Amniotic stem cell (primary cell): Measurements from ENCODE around the gene CSTF2T.
"Not testable (repeated sequence)": the region's sequence is repeated elsewhere in the genome, so short reads cannot be mapped to it uniquely, and the experiment has no call there.

ENCODE experiments used
- DNase-seq: peaks from one replicate; lab custom pipeline; 2025; lab: John Stamatoyannopoulos, UW

Gene CSTF2T

DNA sequence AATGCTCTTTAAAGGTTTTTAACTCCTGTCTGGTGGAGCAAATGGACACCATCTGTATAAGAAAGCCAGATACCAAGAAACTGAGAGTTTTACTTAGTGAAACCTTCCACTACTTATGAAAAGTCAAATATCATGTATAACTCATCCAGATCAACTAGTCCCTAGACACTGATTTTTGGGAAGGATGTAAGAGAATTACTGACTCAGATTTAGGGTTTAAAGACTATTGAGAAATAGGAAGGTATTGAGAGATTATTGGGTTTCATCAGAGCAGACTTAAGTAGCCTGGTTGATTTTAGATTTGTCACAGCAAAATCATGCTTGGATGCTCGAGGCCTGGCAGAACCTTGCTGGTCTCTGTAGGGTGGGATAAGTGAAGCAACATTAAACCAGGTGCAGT, 3.1 kb downstream of the CSTF2T start:
- DNase-seq, result no peak

DNA sequence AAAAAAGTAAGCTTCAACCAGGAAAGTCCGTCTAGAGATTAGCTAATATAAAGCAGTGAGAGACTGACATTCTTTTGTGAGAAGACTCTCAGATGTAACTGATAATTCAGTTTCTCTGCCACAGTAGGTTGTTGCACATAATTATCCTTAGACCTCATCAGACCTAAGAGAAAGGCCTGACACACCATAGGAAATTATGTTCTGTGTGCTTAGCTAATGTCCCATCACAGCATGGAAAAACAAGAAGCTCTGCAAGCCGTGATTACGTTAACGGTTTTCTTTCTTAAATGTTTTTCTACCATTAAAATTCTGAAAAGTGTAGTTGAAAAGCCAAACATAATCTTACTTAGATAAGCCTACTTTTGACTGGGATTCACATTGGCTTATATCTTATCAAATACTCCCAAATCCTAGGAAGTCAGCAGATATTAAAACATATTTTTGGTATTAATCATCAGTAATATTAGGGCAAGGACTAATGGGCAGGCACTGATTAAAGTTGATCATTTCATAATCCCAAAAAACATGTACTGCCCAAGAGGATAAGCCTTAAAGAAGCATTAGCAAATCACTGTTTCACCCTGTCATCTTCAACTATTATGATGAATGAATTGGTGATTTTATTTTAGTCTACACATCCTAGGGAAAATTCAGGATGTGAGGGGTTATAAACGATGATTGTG, 5.2 kb downstream of the CSTF2T start:
- DNase-seq, result no peak

DNA sequence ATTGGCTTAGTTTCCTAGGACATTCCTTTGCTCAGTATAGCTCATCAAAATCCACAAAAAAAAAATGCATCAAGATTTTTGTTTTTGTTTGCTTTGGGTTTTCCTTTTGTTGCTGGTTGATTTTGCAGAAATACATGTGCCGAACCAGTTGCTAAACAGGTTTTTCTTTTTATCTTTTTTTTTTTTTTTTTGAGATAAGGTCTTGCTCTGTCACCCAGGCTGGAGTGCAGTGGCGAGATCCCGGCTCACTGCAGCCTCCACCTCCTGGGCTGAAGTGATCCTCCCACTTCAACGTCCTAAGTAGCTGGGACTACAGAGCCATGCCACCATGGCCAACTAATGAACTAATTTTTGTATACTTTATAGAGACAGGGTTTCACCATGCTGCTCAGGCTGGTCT, 8.3 kb downstream of the CSTF2T start:
- no peak for DNase-seq

DNA sequence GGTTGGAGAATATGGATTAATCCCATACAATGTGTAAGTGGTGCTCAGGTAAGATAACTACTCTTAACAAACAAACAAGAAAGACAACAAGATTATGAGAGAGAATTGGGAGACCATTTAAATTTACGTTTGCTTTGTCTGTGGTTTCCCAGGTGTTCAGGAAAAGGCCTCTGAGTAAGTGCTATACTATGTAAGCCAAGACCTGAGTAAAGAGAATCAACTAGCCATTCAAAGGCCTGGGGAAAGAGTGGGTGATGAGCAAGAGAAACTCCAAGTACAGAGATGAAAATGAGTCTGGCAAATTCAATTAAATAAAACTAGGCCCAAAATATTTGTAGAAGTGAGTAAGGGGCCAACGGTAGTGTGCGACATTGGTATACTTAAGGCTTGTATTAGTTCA, 9.9 kb downstream of the CSTF2T start:
- DNase-seq, result no peak

DNA sequence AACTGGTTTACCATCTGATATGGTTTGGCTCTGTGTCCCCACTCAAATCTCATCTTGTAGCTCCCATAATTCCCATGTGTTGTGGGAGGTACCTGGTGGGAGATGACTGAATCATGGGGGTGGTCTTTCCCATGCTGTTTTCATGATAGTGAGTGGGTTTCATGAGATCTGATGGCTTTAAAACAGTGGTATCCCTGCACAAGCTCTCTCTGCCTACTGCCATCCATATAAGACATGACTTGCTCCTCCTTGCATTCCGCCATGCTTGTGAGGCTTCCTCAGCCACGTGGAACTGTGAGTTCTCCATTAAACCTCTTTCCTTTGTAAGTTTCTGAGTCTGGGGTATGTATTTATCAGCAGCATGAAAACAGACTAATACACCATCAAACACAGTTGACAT, 10.6 kb downstream of the CSTF2T start:
- DNase-seq, result not testable (repeated sequence)

DNA sequence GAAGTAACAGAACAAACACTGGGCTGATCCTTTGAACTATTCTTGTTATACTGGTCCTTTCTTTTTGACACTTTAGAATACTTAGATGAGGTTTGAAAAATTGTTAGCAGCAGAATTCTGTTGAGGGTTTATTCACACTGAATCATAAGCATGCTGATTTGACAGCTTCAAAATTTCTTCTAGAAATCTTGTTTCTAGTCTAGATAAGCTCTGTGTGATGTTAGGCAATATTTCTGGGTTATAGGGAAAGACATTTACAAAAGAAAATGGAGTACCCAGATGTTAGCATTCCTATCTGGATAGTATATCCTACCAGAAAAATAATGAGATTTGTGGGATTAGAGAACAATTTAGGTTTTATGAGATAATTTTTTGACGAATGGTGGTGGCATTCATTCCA, 12.1 kb downstream of the CSTF2T start:
- DNase-seq, result no peak

DNA sequence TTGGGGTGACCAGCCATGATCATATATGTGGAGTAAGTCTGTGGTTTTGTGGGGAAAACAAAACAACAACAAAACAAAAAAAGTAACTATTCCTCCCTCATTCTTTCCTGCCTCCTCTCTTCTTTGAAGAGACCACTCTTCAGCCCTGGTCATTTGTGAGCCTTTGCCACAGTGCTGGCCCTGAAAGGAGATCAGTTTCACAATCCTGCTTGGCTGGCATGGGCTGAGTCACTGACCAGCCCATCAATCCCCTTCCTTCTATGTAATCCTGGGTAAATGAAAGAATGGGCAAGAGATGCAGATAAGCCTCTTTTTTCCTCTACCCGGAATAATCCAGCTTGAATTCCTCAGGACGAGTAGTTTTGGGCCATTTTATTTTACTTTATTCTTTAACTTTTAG, 13.6 kb downstream of the CSTF2T start:
- DNase-seq, result no peak

DNA sequence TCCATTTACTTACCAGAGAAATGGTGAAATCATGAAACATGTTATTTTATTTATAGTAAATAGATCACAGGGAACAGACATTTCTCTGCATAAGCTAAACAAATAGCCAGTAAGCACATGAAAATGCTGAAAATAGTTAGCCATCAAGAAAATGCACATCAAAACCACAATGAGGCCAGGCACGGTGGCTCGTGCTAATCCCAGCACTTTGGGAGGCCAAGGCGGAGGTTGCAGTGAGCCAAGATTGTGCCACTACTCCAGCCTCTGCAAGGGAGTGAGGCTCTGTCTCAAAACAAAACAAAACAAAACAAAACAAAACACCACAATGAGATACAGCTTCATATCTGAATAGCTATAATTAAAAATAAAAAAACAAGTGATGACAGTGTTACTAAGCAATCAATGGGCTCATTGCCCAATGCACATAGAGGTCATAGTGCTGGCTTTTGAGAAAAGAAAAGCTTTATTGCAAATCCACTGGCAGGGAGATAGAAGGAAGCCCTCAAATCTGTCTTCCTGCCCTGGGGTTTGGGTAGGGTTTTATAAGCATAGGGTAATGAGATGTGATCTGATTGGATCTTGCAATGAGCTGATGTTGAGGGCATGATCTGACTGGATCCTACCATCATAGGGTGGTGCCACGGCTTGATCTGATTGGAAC, 16.2 kb downstream of the CSTF2T start:
- DNase-seq, result no peak

DNA sequence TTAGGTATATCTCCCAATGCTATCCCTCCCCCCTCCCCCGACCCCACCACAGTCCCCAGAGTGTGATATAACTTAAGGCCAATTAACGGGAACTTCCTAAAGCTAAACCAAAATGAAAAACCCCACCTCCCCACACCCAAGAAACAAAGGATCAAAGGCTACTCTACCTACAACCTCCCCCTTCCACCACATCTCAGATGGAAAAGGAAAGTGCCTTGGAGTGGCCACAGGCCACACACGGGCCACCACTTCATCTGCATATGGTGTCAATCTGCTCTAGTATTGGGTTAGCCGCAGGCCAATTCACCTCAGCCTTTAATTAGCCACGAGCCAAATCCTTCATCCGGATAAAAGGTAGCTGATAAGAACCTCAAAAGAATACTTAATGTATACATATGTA, 19.6 kb downstream of the CSTF2T start:
- no peak for DNase-seq

DNA sequence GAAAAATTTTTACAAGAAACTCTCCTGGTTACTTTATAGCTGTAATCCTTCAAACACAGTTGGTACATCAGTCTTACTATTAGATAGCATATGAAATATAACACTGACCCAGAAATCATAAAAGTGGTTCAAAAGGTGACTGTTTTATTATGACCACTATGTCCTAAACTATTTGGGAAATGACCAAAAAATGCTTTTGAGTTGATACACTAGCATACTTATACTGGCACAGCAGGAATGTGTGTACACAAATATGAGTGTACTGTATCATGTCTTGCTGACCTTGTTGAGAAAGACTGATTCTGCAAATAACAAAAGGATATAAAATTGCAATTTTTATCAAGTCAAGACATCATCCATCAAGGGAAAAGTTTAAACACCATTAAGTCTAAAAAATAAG, 24.3 kb downstream of the CSTF2T start:
- DNase-seq, result no peak

DNA sequence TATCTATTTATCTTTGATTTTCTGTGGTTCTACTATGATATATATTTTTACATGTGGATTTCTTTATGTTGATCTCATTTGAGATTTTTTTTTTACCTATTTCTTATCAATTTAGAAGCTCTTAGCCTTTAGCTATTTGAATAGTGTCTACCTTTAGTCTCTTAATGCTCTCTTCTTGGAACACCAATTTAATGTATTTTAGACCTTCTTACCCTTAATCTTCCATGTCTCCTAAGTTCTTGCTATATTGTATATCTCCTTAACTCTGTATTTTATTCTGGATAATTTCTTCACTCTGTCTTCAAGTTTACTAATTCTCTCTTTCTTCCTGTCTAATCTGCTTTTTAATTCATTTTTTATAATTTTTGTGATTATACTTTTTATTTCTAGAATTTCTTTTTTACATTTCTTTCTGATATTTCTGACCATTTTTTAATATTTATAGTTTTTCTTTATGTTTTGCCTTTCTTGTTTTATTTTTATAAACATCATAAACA, 27.3 kb downstream of the CSTF2T start:
- DNase-seq, result no peak

DNA sequence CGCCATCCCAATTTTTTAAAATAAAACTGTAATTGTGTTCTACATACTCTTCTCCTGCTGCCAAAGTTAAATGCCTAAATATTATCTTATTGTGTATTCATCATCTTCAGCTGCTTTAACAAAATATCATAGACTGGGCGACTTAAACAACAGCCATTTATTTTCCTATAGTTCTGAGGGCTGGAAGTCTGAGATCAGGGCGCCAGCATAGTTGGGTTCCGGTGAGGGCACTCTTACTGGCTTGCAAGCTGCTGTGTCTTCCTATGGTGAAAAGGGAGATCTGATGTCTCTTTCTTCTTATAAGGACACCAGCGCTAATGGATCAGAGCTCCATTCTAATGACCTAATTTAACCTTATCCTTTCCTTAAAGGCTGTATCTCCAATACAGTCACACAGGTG, 30.4 kb downstream of the CSTF2T start:
- no peak for DNase-seq

DNA sequence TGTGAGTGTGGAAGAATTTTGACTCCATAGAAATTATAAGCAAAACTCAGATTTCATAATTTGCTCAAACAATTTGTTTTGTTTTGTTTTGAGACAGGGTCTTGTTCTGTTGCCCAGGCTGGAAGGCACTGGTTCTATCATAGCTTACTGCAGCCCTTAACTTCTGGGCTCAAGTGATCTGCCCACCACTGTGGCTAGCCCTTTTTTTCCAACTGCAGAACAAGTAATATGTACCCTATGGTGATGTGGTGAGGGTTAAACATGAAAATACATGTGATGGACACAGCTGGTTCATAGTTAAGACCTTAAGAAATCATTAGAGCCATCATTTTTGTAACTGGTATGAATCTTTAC, 31.1 kb downstream of the CSTF2T start:
- no peak for DNase-seq

DNA sequence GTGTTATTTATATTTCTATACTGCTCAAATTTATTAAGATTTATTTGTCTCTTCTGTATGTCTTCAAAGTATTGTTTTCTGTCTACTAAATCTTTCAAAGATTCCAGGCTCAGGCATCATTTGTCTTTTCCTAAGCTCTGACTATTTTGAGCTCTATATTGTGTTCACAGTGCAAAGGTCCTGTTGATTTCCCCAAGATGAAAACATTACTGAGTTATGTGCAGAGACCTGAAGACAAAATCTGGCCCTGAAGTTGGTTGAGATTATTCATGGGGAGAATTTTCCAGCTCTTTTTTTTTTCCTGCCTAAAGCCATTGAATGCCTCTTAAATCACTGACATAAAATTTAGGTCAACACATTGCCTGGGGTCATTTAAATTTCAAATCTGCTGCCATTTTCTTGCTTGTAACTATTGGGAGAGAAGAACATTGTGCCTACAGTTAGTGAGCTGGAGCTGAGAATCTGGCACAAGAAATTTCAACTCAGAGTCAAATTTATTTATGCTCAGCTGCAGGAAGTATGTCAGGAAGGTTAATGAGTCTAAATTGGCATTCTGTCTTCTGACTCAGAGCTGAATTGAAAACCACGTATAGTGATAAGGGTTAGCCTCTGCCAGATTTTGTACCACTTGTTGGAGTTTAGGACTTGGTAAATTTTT, 31.6 kb downstream of the CSTF2T start:
- DNase-seq, result no peak

DNA sequence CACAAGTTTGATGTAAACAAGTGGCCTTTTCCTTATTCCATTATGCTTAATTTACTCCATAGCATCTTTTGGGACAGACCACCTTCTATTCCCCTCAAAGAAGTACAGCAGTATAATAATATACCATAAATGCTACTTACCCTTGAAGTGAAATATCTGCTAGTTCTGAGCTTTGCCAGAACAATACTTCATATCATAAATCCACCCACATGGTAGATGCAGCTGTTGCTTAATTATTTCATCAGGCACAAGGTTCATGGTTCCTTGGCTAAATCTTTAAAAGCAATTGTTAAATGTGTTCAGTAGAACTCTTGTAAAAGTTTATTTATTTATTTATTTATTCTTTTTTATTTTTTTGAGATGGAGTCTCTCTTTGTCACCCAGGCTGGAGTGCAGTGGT, 32.9 kb downstream of the CSTF2T start:
- no peak for DNase-seq

DNA sequence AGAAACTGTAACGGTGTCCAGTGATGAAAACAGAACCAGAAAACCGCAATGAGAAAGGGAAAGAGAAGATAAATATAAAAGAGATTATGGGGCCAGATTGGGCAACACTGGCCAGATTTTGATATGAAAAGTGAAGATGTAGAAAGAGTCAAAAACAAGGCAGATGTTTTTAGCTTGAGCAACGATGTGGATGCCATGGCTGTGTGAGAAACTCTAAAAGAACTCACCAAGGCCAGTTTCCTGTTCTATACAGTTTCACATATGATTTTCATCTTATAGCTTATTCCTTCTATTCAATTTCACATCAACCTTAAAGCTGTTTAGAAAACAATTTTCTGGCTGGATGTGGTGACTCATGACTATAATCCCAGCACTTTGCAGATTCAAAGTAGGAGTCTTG, 36.3 kb downstream of the CSTF2T start:
- no peak for DNase-seq

DNA sequence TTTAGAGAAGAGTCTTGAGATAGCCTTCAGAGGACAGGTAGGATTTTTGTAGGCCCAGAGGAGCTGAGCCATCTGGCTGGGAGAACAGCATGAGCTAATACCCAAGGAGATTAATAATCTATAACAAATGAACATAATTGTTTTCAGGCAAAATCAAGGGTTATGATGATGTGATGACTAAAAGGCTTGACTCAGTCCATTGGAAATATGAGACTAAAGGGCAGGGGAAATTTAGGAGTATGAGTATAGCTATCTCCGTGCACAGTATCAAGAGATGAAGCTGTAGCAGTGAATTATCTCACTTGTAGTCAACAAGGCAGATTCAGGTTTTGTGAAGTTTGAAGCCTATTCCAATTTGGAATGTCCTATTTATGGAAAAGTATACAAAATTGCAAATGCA, 40.1 kb downstream of the CSTF2T start:
- no peak for DNase-seq

DNA sequence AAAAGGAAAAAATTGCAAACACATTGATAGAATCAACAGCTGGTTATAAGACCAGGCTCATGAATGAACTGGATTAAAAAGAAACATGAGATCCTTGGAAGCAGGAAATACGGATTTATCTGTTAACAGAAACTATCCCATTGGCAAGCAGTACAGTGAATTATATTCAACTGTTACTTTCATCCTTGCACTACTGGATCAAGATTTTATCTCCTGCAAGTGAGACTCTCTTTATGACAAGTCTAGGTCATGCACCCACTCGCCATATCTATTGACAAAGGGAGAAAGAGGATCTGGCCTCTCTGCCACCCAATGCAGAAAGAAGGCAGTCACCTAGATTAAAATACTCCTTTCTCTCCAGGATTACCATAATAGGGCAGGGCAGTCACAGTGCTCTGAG, 41.4 kb downstream of the CSTF2T start:
- DNase-seq, result no peak

DNA sequence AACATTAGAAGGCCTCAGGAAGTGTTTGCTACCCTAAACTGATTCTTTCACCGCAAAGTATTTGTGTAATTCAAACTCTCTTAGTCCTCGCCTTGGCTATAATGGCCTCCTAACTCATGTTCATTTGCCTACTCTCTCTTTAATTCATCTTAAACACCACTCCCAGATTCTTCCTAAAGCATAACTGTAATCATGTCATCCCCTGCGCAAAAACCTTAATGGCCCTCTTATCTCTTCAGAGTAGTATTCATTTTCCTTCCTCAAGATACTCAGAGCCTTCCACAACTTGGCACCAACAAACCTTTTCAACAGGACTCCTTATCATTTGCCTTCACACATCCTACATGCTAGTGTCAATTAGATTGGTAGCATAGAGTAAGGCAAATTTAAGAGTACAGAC, 42.9 kb downstream of the CSTF2T start:
- no peak for DNase-seq

DNA sequence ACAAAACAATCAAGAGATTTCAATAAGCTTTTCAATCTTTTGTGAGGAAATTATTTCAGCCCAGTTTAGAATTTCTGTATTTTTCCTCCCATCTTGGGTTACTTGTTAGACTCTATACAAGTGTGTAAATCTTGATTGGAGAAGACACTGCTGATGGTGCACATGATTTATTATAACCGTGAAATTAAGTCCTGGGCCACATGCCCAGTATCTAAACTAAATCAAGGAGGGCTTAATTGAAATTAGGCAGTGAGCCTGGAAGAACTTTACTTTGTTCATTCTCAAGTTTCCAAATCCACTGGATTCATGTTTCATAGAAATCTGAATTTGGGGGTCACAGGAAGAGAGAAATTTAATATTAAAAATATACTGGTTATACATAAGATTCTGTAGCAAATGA, 44.5 kb downstream of the CSTF2T start:
- DNase-seq, result no peak

DNA sequence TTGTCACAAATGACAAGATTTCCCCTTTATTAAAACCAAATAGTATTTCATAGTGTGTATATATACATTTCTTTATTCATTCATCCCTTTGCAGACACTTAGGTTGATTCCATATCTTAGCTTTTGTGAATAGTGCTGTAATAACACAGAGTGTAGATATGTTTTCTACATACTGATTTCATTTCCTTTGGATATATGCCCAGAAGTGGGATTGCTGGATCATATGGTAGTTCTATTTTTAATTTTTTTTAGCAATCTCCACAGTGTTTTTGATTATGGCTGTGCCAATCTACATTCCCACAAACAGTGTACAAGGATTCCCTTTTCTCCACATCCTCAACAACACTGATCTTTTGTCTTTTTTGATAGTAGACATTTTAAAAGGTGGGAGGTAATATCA, 46.4 kb downstream of the CSTF2T start:
- DNase-seq, result no peak

DNA sequence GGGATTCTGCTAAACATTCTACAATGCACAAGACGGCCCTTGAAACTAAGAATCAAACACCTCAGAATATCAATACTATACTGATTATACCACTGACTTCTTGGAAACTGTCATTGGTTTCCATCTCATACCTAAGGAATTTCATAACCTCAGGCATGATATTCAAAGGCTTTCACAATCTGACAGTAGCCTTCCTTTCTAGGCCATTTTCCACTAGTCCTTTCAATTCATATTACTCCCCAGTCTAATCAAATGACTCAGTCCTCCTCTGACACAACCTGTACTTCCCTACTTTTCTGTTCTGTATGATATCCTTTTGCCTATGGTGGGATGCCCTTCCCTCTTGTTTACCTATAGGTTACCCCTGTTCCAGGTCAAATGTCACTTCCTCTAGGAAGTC, 48.3 kb downstream of the CSTF2T start:
- DNase-seq, result no peak

DNA sequence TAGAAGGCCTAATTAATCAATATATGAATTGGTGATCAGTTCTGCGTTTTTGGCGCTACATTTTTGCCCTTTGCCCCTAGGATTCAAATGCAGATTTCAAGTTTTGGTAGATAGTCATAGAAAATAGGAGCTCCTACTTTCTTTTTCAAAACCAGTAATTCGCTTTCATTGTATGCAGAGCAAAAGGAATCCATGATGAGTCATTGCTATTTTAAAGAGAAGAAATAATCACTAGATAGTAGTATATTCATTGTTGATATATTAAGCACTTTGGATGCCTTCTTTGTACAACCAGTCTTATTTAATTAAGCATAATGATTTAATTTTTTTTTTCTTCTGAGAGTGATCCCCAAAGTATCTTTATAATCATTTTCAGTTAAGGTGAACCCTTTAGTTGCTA, 50.3 kb downstream of the CSTF2T start:
- no peak for DNase-seq
